Measurements from ENCODE around the gene JHY.

DNA sequence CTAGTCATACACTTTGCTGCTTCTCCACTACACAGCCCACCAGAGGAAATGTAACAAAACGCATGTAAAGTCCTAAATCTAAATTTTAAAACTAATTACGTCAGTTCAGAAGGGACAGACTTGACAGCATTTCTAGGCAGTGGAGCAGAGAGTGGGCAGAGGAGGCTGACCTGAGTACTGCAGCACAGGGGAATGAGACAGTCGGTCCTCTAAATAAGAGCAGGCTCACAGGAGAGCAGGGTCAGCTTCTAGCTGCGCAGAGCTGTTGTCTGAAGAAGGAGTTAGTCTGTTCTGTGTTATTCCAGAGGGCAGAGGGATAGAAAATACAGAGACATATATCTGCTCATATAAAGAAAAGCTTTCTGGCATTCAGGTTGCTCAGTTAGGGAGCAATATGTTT is 40.3 kb downstream of the JHY start:
- TF ChIP-seq, protein P1, sequence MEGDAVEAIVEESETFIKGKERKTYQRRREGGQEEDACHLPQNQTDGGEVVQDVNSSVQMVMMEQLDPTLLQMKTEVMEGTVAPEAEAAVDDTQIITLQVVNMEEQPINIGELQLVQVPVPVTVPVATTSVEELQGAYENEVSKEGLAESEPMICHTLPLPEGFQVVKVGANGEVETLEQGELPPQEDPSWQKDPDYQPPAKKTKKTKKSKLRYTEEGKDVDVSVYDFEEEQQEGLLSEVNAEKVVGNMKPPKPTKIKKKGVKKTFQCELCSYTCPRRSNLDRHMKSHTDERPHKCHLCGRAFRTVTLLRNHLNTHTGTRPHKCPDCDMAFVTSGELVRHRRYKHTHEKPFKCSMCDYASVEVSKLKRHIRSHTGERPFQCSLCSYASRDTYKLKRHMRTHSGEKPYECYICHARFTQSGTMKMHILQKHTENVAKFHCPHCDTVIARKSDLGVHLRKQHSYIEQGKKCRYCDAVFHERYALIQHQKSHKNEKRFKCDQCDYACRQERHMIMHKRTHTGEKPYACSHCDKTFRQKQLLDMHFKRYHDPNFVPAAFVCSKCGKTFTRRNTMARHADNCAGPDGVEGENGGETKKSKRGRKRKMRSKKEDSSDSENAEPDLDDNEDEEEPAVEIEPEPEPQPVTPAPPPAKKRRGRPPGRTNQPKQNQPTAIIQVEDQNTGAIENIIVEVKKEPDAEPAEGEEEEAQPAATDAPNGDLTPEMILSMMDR (IDR thresholded peaks at IDR 0.05) = no peak
- no peak for TF ChIP-seq POLR2A (IDR thresholded peaks at IDR 0.05)
